Ramos (cell line): ENCODE data around the gene STON2.

Source experiments
- in situ Hi-C: fragments of 300-500 bp; cut with MboI; formaldehyde crosslinking; loops from one replicate; pipeline ENCODE4 v1.14.3; 2022; ENCODE audit warnings: low sequenced_read_pairs; ENCODE audit not compliant: unreplicated experiment

The STON2 gene

GRCh38 chr14:81427348-81428058 is 27.4 kb upstream of the STON2 start:
- in situ Hi-C loops = no loop called here

- in situ Hi-C loops = no loop called here
These were observed 23.4 kb upstream of the STON2 start for GRCh38 chr14:81423504-81423903.

- in situ Hi-C loops = no loop called here
These were observed 18.1 kb upstream of the STON2 start for GRCh38 chr14:81418057-81418790.

GRCh38 chr14:81416981-81417380 is 16.9 kb upstream of the STON2 start:
- in situ Hi-C loops = no loop called here

- in situ Hi-C loops = no loop called here
These were observed 16.2 kb upstream of the STON2 start for GRCh38 chr14:81416194-81416952.

- in situ Hi-C loops = no loop called here
These were observed 15.7 kb upstream of the STON2 start for GRCh38 chr14:81415781-81416180.

GRCh38 chr14:81414123-81414522 is 14.0 kb upstream of the STON2 start:
- in situ Hi-C loops = no loop called here

- in situ Hi-C loops = no loop called here
These were observed 12.7 kb upstream of the STON2 start for GRCh38 chr14:81412779-81413178.

- in situ Hi-C loops = no loop called here
These were observed 8.5 kb upstream of the STON2 start for GRCh38 chr14:81408595-81408994.

- in situ Hi-C loops = no loop called here
These were observed 6.7 kb upstream of the STON2 start for GRCh38 chr14:81406863-81407262.

- in situ Hi-C loops = no loop called here
These were observed 2.0 kb upstream of the STON2 start for GRCh38 chr14:81402123-81402495.

GRCh38 chr14:81401420-81402122 is 1.4 kb upstream of the STON2 start:
- in situ Hi-C loops = no loop called here

- in situ Hi-C loops = no loop called here
These were observed 728 bp upstream of the STON2 start for GRCh38 chr14:81400852-81401251.

- in situ Hi-C loops = no loop called here
These were observed 1.8 kb downstream of the STON2 start for GRCh38 chr14:81398196-81398891.

- in situ Hi-C loops = no loop called here
These were observed 4.0 kb downstream of the STON2 start for GRCh38 chr14:81396113-81396512.

GRCh38 chr14:81394739-81395138 is 5.4 kb downstream of the STON2 start:
- in situ Hi-C loops = no loop called here

GRCh38 chr14:81392976-81393643 is 7.0 kb downstream of the STON2 start:
- in situ Hi-C loops = no loop called here

- in situ Hi-C loops = no loop called here
These were observed 8.1 kb downstream of the STON2 start for GRCh38 chr14:81392052-81392451.

- in situ Hi-C loops = no loop called here
These were observed 9.4 kb downstream of the STON2 start for GRCh38 chr14:81390696-81391095.
